ENCODE data around the gene LGR5. TPM values are rescaled to one million over a fixed set of nuclear protein-coding genes. Genes with fewer than 3 reads are reported as not detected.
"Not testable (repeated sequence)": the region's sequence is repeated elsewhere in the genome, so short reads cannot be mapped to it uniquely, and the experiment has no call there.

Gene LGR5
- total and polyA plus RNA-seq, 9 of the 15 experiments (the other 6 are each of a cell fraction or from before 2014, with no cell fraction given): not detected

GRCh38 chr12:71490844-71491243 is 51.2 kb downstream of the LGR5 start:
- H3K27me3 ChIP-seq (ENCODE audit: control insufficient read depth in 2 of 2, insufficient read depth in 2 of 2, low read length in 2 of 2); H3K4me1 ChIP-seq (replicated peaks in 1 of 2; ENCODE audit: control insufficient read depth in 2 of 2, insufficient read depth in 2 of 2, low read length in 2 of 2); POLR2A ChIA-PET; H3K4me2 ChIP-seq (ENCODE audit: insufficient read depth, low read length); H3K27ac ChIP-seq (ENCODE audit: extremely low read depth, low read depth, low read length); H4K20me1 ChIP-seq (replicated peaks; ENCODE audit: control insufficient read depth, insufficient read depth, low read length); ATAC-seq; H3K4me3 ChIP-seq; in situ Hi-C loops (cut with MboI); DNase-seq (ENCODE audit: extremely low read depth in 1 of 4, low spot score in 3 of 4); FAIRE-seq; H3K9me1 ChIP-seq (ENCODE audit: control insufficient read depth, insufficient read depth, low read length); H3K9me3 ChIP-seq (replicated peaks; ENCODE audit: control insufficient read depth, insufficient read depth, low read depth, low read length); BruUV-seq (replicated peaks); intact Hi-C loops (cut with micrococcal nuclease); H2AFZ ChIP-seq (ENCODE audit: low read depth, low read length); H3K79me2 ChIP-seq (ENCODE audit: control insufficient read depth, insufficient read depth, low read length); CTCF ChIA-PET (ENCODE audit: low intra/inter-chr PET ratio); H3K9ac ChIP-seq (ENCODE audit: insufficient read depth in 1 of 2, low read depth in 2 of 2, low read length in 2 of 2); H3K36me3 ChIP-seq (ENCODE audit: control insufficient read depth, insufficient read depth, low read length): not testable (repeated sequence)
- WGBS (ENCODE audit: insufficient coverage, low coverage, missing lambda C conversion rate): 3% methylated on average over 2 of the region's 2 CpGs
- 0 out of 2 replicates have a peak, but pooled peaks have one; percentile 58 for TF ChIP-seq ZNF431 (CRISPR knock-in tag; IDR thresholded peaks at IDR 0.05)

DNA sequence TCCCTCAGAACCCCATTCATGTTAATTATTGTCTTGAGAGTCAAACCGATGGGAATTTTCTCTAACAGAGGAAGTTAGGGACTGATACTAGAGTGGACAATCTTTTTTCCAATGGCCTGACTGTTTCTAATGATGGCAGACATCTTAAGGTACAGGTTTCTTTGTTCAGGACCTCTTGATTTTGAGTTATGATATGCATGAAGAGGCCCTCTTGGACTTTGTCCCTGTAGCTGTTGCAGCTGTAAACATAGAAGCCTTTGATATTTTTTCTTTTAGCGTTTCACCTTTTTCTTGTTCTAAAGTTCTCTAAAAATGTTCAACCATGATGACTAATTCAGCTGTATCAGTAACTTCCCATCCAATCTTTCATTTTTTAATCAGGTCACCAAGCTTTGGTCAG is 53.0 kb downstream of the LGR5 start:
- BruUV-seq (replicated peaks): no TSS peak
- no peaks in the 10 kb centered on the region for H3K9me1 ChIP-seq (ENCODE audit: control insufficient read depth, insufficient read depth, low read length)
- no peak overlapping the region for H3K27ac ChIP-seq (ENCODE audit: extremely low read depth, low read depth, low read length)
- DNase-seq (ENCODE audit: extremely low read depth in 1 of 4, low spot score in 3 of 4) (no peak), FAIRE-seq (no peak), ATAC-seq (no peak)
- H4K20me1 ChIP-seq (replicated peaks; ENCODE audit: control insufficient read depth, insufficient read depth, low read length): no peaks in the 10 kb centered on the region
- H2AFZ ChIP-seq (ENCODE audit: low read depth, low read length): no peak overlapping the region
- intact Hi-C loops (cut with micrococcal nuclease): no loop called here
- WGBS (ENCODE audit: insufficient coverage, low coverage, missing lambda C conversion rate): 0% methylated on average over 2 of the region's 2 CpGs
- no peaks in the 10 kb centered on the region for H3K36me3 ChIP-seq (ENCODE audit: control insufficient read depth, insufficient read depth, low read length)
- no peak overlapping the region for H3K4me2 ChIP-seq (ENCODE audit: insufficient read depth, low read length)
- H3K4me3 ChIP-seq: no peak overlapping the region
- no peaks in the 10 kb centered on the region for H3K4me1 ChIP-seq (replicated peaks in 1 of 2; ENCODE audit: control insufficient read depth in 2 of 2, insufficient read depth in 2 of 2, low read length in 2 of 2)
- POLR2A ChIA-PET: no interaction called here
- H3K9ac ChIP-seq (ENCODE audit: insufficient read depth in 1 of 2, low read depth in 2 of 2, low read length in 2 of 2): no peak overlapping the region
- in situ Hi-C loops (cut with MboI): no loop called here
- CTCF ChIA-PET (ENCODE audit: low intra/inter-chr PET ratio): no interaction called here
- no peaks in the 10 kb centered on the region; a peak in 1 of 5 replicates for H3K27me3 ChIP-seq (ENCODE audit: control insufficient read depth in 2 of 2, insufficient read depth in 2 of 2, low read length in 2 of 2)
- no peaks in the 10 kb centered on the region for H3K79me2 ChIP-seq (ENCODE audit: control insufficient read depth, insufficient read depth, low read length)
- no peaks in the 10 kb centered on the region for H3K9me3 ChIP-seq (replicated peaks; ENCODE audit: control insufficient read depth, insufficient read depth, low read depth, low read length)
- TF ChIP-seq ZC3H11A (IDR thresholded peaks at IDR 0.05; ENCODE audit: low read depth, low read length): no peak
- no peak for TF ChIP-seq CEBPB (tag; IDR thresholded peaks at IDR 0.05)
- TF ChIP-seq ZNF347 (CRISPR knock-in tag; IDR thresholded peaks at IDR 0.05; ENCODE audit: low read depth): no peak
- TF ChIP-seq CREM (IDR thresholded peaks at IDR 0.05; ENCODE audit: low read depth): no peak
- TF ChIP-seq MAFG (tag; conservative IDR thresholded peaks at IDR 0.05): no peak
- TF ChIP-seq HSF4 (CRISPR knock-in tag; IDR thresholded peaks at IDR 0.05; ENCODE audit: borderline replicate concordance): no peak
- TF ChIP-seq, protein P1, sequence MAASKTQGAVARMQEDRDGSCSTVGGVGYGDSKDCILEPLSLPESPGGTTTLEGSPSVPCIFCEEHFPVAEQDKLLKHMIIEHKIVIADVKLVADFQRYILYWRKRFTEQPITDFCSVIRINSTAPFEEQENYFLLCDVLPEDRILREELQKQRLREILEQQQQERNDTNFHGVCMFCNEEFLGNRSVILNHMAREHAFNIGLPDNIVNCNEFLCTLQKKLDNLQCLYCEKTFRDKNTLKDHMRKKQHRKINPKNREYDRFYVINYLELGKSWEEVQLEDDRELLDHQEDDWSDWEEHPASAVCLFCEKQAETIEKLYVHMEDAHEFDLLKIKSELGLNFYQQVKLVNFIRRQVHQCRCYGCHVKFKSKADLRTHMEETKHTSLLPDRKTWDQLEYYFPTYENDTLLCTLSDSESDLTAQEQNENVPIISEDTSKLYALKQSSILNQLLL (CRISPR knock-in tag; IDR thresholded peaks at IDR 0.05; ENCODE audit: borderline replicate concordance): no peak
- TF ChIP-seq TGIF2 (CRISPR knock-in tag; IDR thresholded peaks at IDR 0.05): no peak
- no peak for TF ChIP-seq PPARD (CRISPR knock-in tag; IDR thresholded peaks at IDR 0.05)
- no peak for TF ChIP-seq XRCC4 (IDR thresholded peaks at IDR 0.05; ENCODE audit: extremely low read depth, insufficient read depth, insufficient read length)
- no peak for TF ChIP-seq HDAC6 (IDR thresholded peaks at IDR 0.05; ENCODE audit: low read depth, low read length)
- TF ChIP-seq, protein P2, sequence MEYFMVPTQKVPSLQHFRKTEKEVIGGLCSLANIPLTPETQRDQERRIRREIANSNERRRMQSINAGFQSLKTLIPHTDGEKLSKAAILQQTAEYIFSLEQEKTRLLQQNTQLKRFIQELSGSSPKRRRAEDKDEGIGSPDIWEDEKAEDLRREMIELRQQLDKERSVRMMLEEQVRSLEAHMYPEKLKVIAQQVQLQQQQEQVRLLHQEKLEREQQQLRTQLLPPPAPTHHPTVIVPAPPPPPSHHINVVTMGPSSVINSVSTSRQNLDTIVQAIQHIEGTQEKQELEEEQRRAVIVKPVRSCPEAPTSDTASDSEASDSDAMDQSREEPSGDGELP (CRISPR knock-in tag; IDR thresholded peaks at IDR 0.05; ENCODE audit: borderline replicate concordance): no peak
- TF ChIP-seq STAT5B (CRISPR knock-in tag; IDR thresholded peaks at IDR 0.05): no peak
- no peak for TF ChIP-seq ELF4 (CRISPR knock-in tag; IDR thresholded peaks at IDR 0.05)
- no peak for TF ChIP-seq NONO (IDR thresholded peaks at IDR 0.05; ENCODE audit: low read depth in 2 of 2, low read length in 1 of 2)

All from K562 (cell line).